C4-2B (cell line): Measurements from ENCODE around the gene ATP5F1D.

Source experiments
- H3K27ac ChIP-seq: fragments of 450-650 bp; 2 replicates; pipeline ENCODE4 v1.5.1; 2017
- ZFX ChIP-seq: fragments of 450-650 bp; IDR thresholded peaks from 2 replicates; pipeline ENCODE4 v1.6.1; 2017
- TF ChIP-seq, protein P1 (sequence below): fragments of 450-650 bp; conservative IDR thresholded peaks from 2 replicates; pipeline ENCODE4 v1.5.1; 2017; ENCODE audit warnings: mild to moderate bottlenecking

ATP5F1D gene

GRCh38 chr19:1269478-1270212, 28.1 kb downstream of the ATP5F1D start:
- H3K27ac ChIP-seq, result peak overlapping the region; percentile 94
- TF ChIP-seq, protein P1, sequence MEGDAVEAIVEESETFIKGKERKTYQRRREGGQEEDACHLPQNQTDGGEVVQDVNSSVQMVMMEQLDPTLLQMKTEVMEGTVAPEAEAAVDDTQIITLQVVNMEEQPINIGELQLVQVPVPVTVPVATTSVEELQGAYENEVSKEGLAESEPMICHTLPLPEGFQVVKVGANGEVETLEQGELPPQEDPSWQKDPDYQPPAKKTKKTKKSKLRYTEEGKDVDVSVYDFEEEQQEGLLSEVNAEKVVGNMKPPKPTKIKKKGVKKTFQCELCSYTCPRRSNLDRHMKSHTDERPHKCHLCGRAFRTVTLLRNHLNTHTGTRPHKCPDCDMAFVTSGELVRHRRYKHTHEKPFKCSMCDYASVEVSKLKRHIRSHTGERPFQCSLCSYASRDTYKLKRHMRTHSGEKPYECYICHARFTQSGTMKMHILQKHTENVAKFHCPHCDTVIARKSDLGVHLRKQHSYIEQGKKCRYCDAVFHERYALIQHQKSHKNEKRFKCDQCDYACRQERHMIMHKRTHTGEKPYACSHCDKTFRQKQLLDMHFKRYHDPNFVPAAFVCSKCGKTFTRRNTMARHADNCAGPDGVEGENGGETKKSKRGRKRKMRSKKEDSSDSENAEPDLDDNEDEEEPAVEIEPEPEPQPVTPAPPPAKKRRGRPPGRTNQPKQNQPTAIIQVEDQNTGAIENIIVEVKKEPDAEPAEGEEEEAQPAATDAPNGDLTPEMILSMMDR, result no peak; the same call in 1 of the 2 replicates
- peak; percentile 77 for TF ChIP-seq ZFX

GRCh38 chr19:1270213-1270853, 28.8 kb downstream of the ATP5F1D start:
- no peak for TF ChIP-seq ZFX
- TF ChIP-seq, protein P1, result no peak
- H3K27ac ChIP-seq, result peak overlapping the region; percentile 94

- TF ChIP-seq, protein P1, result no peak
- TF ChIP-seq ZFX, result no peak
- peak overlapping the region; percentile 94 for H3K27ac ChIP-seq
Observed at GRCh38 chr19:1270854-1271527, 29.4 kb downstream of the ATP5F1D start.

- H3K27ac ChIP-seq, result peak overlapping the region; percentile 94
- TF ChIP-seq, protein P1, result no peak
- TF ChIP-seq ZFX, result no peak
Observed at GRCh38 chr19:1271528-1272422, 30.2 kb downstream of the ATP5F1D start.

DNA sequence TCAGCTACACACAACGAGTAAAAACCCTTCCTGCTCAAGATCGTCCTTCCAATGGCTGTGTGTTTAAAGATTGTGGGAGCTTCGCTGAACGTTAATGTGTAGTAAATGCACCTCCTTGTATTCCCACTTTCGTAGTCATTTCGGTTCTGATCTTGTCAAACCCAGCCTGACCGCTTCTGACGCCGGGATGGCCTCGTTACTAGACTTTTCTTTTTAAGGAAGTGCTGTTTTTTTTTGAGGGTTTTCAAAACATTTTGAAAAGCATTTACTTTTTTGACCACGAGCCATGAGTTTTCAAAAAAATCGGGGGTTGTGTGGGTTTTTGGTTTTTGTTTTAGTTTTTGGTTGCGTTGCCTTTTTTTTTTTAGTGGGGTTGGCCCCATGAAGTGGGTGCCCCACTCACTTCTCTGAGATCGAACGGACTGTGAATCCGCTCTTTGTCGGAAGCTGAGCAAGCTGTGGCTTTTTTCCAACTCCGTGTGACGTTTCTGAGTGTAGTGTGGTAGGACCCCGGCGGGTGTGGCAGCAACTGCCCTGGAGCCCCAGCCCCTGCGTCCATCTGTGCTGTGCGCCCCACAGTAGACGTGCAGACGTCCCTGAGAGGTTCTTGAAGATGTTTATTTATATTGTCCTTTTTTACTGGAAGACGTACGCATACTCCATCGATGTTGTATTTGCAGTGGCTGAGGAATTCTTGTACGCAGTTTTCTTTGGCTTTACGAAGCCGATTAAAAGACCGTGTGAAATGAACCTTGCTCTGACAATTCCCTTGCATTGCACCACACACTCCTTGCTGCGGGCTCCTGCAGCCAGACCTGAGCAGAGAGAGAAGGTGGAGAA, 31.1 kb downstream of the ATP5F1D start:
- no peak for TF ChIP-seq ZFX
- TF ChIP-seq, protein P1, result no peak
- peak overlapping the region; percentile 94 for H3K27ac ChIP-seq

- TF ChIP-seq ZFX, result no peak
- TF ChIP-seq, protein P1, result no peak
- H3K27ac ChIP-seq, result peak overlapping the region; percentile 94
Observed at GRCh38 chr19:1273263-1274041, 31.9 kb downstream of the ATP5F1D start.
